Measurements from ENCODE around the gene MYO1E. TPM values are rescaled to one million over a fixed set of nuclear protein-coding genes. Genes with fewer than 3 reads are reported as not detected.

MYO1E gene
- polyA plus RNA-seq, 1 donor from 2014 or later: 0.38 TPM

DNA sequence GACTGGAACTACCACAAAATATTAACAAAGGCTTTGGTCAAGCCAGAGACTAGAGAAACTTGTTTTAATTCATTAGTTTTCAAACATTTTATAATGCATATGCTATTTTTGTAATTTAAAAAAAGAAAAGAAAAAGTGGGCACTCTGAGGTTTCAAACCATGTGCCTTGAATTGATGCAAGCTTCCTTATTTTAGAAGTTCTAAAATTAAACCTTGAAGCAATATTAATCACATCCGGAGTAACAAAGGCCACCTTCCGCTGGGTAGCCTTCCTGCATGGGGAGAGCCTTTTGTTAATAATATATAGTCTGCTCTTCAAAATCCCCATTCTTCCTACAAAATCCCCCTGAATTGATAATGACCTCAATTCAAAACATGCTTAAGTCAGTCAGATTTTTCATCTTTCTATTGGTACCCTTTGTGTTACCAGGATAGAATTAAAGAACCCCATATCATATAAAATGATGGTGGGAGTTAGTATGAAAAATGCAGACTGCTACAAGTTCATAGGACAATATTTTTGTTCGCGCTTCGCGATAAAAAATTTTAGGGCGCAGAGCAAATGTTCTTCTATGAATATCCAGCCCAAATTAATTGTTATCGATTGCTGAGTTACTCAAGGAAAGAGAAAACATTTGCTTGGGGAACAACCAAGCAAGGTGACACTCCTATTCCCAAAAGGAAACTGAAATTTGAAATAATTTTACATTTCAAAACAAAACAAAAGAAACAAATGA lies 135.4 kb downstream of the MYO1E start:
- Histone ChIP-seq H3K27ac (ENCODE audit: low read length) (no peak overlapping the region), H3K4me2 (ENCODE audit: low read length) (no peak overlapping the region), H3K9ac (ENCODE audit: low read length) (no peak overlapping the region), H3K9me2 (ENCODE audit: insufficient read depth, low read length) (no peaks in the 10 kb centered on the region), H3K79me2 (replicated peaks; ENCODE audit: insufficient read depth, low read length) (no peaks in the 10 kb centered on the region), H3F3A (ENCODE audit: insufficient read depth, low read length, poor library complexity, severe bottlenecking) (no peaks in the 10 kb centered on the region), H2AFZ (ENCODE audit: low read depth, low read length) (no peak overlapping the region), H3K9me3 (ENCODE audit: low read length) (no peaks in the 10 kb centered on the region), H3K4me3 (ENCODE audit: low read length) (no peak overlapping the region), H3K36me3 (ENCODE audit: insufficient read depth, low read length) (no peaks in the 10 kb centered on the region), H3K27me3 (ENCODE audit: insufficient read depth, low read depth, low read length) (no peaks in the 10 kb centered on the region), H4K20me1 (ENCODE audit: insufficient read depth) (no peaks in the 10 kb centered on the region)
- TF ChIP-seq POLR2AphosphoS5 (IDR thresholded peaks at IDR 0.05) (no peak), TAF1 (IDR thresholded peaks at IDR 0.05; ENCODE audit: low read depth) (no peak), EP300 (conservative IDR thresholded peaks at IDR 0.05; ENCODE audit: poor library complexity, severe bottlenecking) (no peak), RAD21 (conservative IDR thresholded peaks at IDR 0.05) (no peak), MXI1 (conservative IDR thresholded peaks at IDR 0.05; ENCODE audit: poor library complexity, severe bottlenecking) (no peak), SMC3 (conservative IDR thresholded peaks at IDR 0.05; ENCODE audit: poor library complexity) (no peak), EZH2 (IDR thresholded peaks at IDR 0.05; ENCODE audit: borderline replicate concordance, insufficient read depth, low read length, poor library complexity, severe bottlenecking) (no peak)
- TF ChIP-seq, protein P1, sequence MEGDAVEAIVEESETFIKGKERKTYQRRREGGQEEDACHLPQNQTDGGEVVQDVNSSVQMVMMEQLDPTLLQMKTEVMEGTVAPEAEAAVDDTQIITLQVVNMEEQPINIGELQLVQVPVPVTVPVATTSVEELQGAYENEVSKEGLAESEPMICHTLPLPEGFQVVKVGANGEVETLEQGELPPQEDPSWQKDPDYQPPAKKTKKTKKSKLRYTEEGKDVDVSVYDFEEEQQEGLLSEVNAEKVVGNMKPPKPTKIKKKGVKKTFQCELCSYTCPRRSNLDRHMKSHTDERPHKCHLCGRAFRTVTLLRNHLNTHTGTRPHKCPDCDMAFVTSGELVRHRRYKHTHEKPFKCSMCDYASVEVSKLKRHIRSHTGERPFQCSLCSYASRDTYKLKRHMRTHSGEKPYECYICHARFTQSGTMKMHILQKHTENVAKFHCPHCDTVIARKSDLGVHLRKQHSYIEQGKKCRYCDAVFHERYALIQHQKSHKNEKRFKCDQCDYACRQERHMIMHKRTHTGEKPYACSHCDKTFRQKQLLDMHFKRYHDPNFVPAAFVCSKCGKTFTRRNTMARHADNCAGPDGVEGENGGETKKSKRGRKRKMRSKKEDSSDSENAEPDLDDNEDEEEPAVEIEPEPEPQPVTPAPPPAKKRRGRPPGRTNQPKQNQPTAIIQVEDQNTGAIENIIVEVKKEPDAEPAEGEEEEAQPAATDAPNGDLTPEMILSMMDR (IDR thresholded peaks at IDR 0.05; ENCODE audit: poor library complexity, severe bottlenecking): no peak
- TF ChIP-seq, protein P2, sequence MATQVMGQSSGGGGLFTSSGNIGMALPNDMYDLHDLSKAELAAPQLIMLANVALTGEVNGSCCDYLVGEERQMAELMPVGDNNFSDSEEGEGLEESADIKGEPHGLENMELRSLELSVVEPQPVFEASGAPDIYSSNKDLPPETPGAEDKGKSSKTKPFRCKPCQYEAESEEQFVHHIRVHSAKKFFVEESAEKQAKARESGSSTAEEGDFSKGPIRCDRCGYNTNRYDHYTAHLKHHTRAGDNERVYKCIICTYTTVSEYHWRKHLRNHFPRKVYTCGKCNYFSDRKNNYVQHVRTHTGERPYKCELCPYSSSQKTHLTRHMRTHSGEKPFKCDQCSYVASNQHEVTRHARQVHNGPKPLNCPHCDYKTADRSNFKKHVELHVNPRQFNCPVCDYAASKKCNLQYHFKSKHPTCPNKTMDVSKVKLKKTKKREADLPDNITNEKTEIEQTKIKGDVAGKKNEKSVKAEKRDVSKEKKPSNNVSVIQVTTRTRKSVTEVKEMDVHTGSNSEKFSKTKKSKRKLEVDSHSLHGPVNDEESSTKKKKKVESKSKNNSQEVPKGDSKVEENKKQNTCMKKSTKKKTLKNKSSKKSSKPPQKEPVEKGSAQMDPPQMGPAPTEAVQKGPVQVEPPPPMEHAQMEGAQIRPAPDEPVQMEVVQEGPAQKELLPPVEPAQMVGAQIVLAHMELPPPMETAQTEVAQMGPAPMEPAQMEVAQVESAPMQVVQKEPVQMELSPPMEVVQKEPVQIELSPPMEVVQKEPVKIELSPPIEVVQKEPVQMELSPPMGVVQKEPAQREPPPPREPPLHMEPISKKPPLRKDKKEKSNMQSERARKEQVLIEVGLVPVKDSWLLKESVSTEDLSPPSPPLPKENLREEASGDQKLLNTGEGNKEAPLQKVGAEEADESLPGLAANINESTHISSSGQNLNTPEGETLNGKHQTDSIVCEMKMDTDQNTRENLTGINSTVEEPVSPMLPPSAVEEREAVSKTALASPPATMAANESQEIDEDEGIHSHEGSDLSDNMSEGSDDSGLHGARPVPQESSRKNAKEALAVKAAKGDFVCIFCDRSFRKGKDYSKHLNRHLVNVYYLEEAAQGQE (IDR thresholded peaks at IDR 0.05; ENCODE audit: borderline replicate concordance): no peak

DNA sequence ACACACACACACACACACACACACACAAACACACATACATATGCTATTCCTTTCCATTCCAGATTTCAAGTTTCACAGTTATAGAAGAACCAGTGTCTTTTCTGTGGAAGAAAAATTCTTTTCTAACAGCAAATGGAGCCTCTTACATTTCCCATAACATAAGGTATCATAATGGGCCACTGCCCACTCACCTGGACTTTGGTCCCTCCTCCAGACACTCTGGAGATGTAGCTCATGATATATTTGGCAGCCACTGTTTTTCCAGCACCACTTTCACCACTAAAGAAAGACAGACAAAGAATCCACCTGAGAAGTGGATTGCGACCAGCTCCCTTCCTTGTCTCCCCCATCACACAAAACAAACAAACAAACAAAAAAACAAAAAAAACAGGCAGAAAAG lies 136.3 kb downstream of the MYO1E start:
- Histone ChIP-seq H3F3A (ENCODE audit: insufficient read depth, low read length, poor library complexity, severe bottlenecking) (no peaks in the 10 kb centered on the region), H3K9me2 (ENCODE audit: insufficient read depth, low read length) (no peaks in the 10 kb centered on the region), H3K36me3 (ENCODE audit: insufficient read depth, low read length) (no peaks in the 10 kb centered on the region), H4K20me1 (ENCODE audit: insufficient read depth) (no peaks in the 10 kb centered on the region), H2AFZ (ENCODE audit: low read depth, low read length) (no peak overlapping the region), H3K27me3 (ENCODE audit: insufficient read depth, low read depth, low read length) (no peaks in the 10 kb centered on the region), H3K9ac (ENCODE audit: low read length) (no peak overlapping the region), H3K9me3 (ENCODE audit: low read length) (no peaks in the 10 kb centered on the region), H3K4me3 (ENCODE audit: low read length) (no peak overlapping the region), H3K27ac (ENCODE audit: low read length) (no peak overlapping the region), H3K4me2 (ENCODE audit: low read length) (no peak overlapping the region), H3K79me2 (replicated peaks; ENCODE audit: insufficient read depth, low read length) (no peaks in the 10 kb centered on the region)
- no peak for TF ChIP-seq POLR2AphosphoS5 (IDR thresholded peaks at IDR 0.05)
- TF ChIP-seq, protein P2 (IDR thresholded peaks at IDR 0.05; ENCODE audit: borderline replicate concordance): no peak
- no peak for TF ChIP-seq TAF1 (IDR thresholded peaks at IDR 0.05; ENCODE audit: low read depth)
- TF ChIP-seq SMC3 (conservative IDR thresholded peaks at IDR 0.05; ENCODE audit: poor library complexity): no peak
- no peak for TF ChIP-seq RAD21 (conservative IDR thresholded peaks at IDR 0.05)
- TF ChIP-seq MXI1 (conservative IDR thresholded peaks at IDR 0.05; ENCODE audit: poor library complexity, severe bottlenecking): no peak
- TF ChIP-seq EZH2 (IDR thresholded peaks at IDR 0.05; ENCODE audit: borderline replicate concordance, insufficient read depth, low read length, poor library complexity, severe bottlenecking): no peak
- TF ChIP-seq, protein P1 (IDR thresholded peaks at IDR 0.05; ENCODE audit: poor library complexity, severe bottlenecking): no peak
- no peak for TF ChIP-seq EP300 (conservative IDR thresholded peaks at IDR 0.05; ENCODE audit: poor library complexity, severe bottlenecking)
